ENCODE measurements around the gene TBCD.

The TBCD gene

GRCh38 chr17:82973456-82974135 is 221.7 kb downstream of the TBCD start:
- peak; percentile 18 for DNase-seq (ENCODE audit: low spot score)
- no peak for TF ChIP-seq CTCF (IDR thresholded peaks at IDR 0.05; ENCODE audit: borderline replicate concordance, control extremely low read depth, extremely low read depth, insufficient read depth, missing control alignments)
- in situ Hi-C loops (cut with MboI; ENCODE audit: low sequenced_read_pairs, unreplicated experiment) = no loop called here

GRCh38 chr17:82974136-82974952 is 222.5 kb downstream of the TBCD start:
- DNase-seq (ENCODE audit: low spot score) = peak; percentile 21
- in situ Hi-C loops (cut with MboI; ENCODE audit: low sequenced_read_pairs, unreplicated experiment) = no loop called here
- TF ChIP-seq CTCF (IDR thresholded peaks at IDR 0.05; ENCODE audit: borderline replicate concordance, control extremely low read depth, extremely low read depth, insufficient read depth, missing control alignments) = no peak

GRCh38 chr17:82976982-82977488 is 225.2 kb downstream of the TBCD start:
- no peak for TF ChIP-seq CTCF (IDR thresholded peaks at IDR 0.05; ENCODE audit: borderline replicate concordance, control extremely low read depth, extremely low read depth, insufficient read depth, missing control alignments)
- no peak for DNase-seq (ENCODE audit: low spot score)
- in situ Hi-C loops (cut with MboI; ENCODE audit: low sequenced_read_pairs, unreplicated experiment) = no loop called here

GRCh38 chr17:82977606-82978005 is 225.7 kb downstream of the TBCD start:
- in situ Hi-C loops (cut with MboI; ENCODE audit: low sequenced_read_pairs, unreplicated experiment) = no loop called here
- TF ChIP-seq CTCF (IDR thresholded peaks at IDR 0.05; ENCODE audit: borderline replicate concordance, control extremely low read depth, extremely low read depth, insufficient read depth, missing control alignments) = no peak
- DNase-seq (ENCODE audit: low spot score) = peak; percentile 9

- peak; percentile 77 for DNase-seq (ENCODE audit: low spot score)
- in situ Hi-C loops (cut with MboI; ENCODE audit: low sequenced_read_pairs, unreplicated experiment) = no loop called here
- no peak for TF ChIP-seq CTCF (IDR thresholded peaks at IDR 0.05; ENCODE audit: borderline replicate concordance, control extremely low read depth, extremely low read depth, insufficient read depth, missing control alignments)
Measured at GRCh38 chr17:82978765-82979349, 227.0 kb downstream of the TBCD start.

- DNase-seq (ENCODE audit: low spot score) = peak; percentile 9
- in situ Hi-C loops (cut with MboI; ENCODE audit: low sequenced_read_pairs, unreplicated experiment) = no loop called here
- TF ChIP-seq CTCF (IDR thresholded peaks at IDR 0.05; ENCODE audit: borderline replicate concordance, control extremely low read depth, extremely low read depth, insufficient read depth, missing control alignments) = no peak
Measured at GRCh38 chr17:82979718-82980117, 227.9 kb downstream of the TBCD start.

Data from GM13976 (cell line).